Right lobe of liver (tissue), 4 donors: ENCODE data around the gene FAM120AOS.

Experiments
- CTCF ChIP-seq, 4 donors: fragments of 200-600 bp in 3 of 4; fragments of 450-650 bp in 1 of 4; IDR thresholded peaks; one replicate each; pipeline versions ENCODE4 v1.5.1 to v1.8.0; 2016 to 2022; ENCODE audit warnings: antibody characterized with exemption in 4 of 4, mild to moderate bottlenecking in 2 of 4
- POLR2A ChIP-seq: fragments of 450-650 bp; IDR thresholded peaks from one replicate; pipeline ENCODE4 v1.6.1; 2017; ENCODE audit warnings: antibody characterized with exemption, mild to moderate bottlenecking
- donor health status: DM: no; HTN: no; CAD: no.
- donor health status: DM: no; HTN: no; CAD: no.
- donor health status: DM: no; HTN: yes; CAD: no.

GRCh38 chr9:93452710-93453046 is 703 bp downstream of the FAM120AOS start:
- TF ChIP-seq CTCF (IDR thresholded peaks at IDR 0.05) (no peak), POLR2A (no peak)
